C4-2B (cell line): Measurements from ENCODE around the gene DPM3.

Source experiments
- H3K27ac ChIP-seq: fragments of 450-650 bp; 2 replicates; pipeline ENCODE4 v1.5.1; 2017
- ZFX ChIP-seq: fragments of 450-650 bp; IDR thresholded peaks from 2 replicates; pipeline ENCODE4 v1.6.1; 2017
- TF ChIP-seq, protein P1 (sequence below): fragments of 450-650 bp; conservative IDR thresholded peaks from 2 replicates; pipeline ENCODE4 v1.5.1; 2017; ENCODE audit warnings: mild to moderate bottlenecking

The DPM3 gene

DNA sequence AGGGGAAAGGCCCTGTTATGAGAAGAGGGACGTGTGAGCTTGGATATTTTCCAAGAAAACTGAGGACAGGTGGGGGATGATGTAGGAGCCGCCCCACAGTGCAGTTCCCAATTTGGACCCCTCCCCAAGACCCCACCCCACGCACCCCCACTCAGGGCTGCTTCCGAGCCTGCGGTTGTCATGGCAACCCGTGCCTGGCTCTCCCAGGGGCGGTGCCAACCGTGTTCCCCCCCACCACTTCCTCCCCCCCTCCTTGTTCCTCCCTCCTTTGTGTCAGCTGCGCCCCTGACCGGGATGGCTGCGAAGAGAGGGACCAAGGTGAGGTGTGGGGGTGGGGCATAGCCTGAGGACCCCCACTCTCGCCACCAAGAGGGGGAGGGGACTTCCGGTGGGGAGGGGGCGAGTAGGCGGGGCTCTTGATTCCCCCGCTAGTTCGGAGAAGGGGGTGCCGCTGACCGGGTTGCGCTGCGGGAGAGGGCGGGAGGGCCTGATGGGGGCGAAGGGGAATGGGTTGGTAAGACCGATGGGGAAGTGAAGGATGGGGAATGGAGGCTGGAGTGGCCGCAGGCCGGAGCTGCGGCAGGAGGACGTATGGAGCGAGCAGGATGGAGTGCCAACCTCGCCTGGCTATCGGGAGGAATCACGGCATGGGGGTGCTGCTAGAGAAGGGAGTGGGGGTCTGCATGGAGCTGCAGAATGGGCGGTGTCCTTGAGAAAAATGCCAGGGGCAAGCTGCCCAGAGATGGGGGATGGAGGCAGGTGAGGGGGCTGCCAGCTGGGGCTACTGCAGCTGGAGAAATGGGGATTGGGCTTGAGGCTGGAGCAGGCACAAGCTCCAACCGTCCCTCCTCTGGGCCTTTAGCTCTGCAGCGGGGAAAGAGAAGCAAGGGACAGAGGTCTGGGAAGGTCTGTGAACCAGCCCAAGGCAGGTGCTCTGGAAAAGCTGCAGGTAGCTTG is 34.3 kb upstream of the DPM3 start:
- no peak for TF ChIP-seq ZFX
- TF ChIP-seq, protein P1, sequence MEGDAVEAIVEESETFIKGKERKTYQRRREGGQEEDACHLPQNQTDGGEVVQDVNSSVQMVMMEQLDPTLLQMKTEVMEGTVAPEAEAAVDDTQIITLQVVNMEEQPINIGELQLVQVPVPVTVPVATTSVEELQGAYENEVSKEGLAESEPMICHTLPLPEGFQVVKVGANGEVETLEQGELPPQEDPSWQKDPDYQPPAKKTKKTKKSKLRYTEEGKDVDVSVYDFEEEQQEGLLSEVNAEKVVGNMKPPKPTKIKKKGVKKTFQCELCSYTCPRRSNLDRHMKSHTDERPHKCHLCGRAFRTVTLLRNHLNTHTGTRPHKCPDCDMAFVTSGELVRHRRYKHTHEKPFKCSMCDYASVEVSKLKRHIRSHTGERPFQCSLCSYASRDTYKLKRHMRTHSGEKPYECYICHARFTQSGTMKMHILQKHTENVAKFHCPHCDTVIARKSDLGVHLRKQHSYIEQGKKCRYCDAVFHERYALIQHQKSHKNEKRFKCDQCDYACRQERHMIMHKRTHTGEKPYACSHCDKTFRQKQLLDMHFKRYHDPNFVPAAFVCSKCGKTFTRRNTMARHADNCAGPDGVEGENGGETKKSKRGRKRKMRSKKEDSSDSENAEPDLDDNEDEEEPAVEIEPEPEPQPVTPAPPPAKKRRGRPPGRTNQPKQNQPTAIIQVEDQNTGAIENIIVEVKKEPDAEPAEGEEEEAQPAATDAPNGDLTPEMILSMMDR = no peak
- H3K27ac ChIP-seq = peak overlapping the region; percentile 94

DNA sequence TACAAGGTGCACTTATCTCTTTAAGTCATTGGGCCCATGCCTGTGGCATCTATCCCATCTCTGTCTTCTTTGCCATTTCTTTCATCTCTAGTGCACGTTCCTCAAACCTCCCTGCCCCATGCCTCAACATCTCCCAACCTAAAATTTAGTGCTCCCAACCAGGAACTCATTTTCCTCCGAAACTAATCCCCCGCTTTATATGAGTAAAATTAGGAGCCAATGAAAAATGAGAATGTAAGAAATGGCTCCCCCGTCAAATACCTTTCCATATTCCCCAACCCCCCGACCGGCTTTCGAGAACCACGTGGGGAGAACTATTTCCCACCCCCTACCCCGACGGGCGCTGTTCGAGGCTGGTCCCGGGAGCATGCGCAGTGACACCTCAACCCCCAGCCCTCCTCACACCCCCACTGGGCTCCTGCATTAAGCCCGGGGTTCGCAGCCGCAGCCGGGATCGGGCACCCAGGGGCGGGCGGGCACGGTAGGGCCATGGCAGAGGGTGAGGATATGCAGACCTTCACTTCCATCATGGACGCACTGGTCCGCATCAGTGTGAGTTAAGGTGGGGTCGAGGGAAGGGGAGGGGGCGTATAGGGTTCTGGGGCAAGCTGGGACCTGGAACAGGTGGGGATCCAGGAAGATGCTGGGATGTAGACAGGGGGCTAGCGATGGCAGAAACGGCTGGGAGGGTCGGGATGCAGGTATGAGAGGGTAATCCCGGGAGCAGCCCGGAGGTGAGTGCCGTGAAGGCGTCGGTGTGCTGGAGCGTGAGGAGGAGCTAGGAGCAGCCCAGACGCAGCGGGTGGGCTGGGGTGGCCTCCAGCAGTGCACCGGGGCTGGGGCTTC is 33.4 kb upstream of the DPM3 start, which contains the start of gene TRIM46:
TSS of gene TRIM46 (plus strand) at position 372 of the 846 bp plus-strand sequence. CDS start at position 490, 118 bp downstream.
- peak within 1 kb of the TSS; percentile 90 for H3K27ac ChIP-seq
- TF ChIP-seq ZFX = no peak
- TF ChIP-seq, protein P1 = no peak; the same call in none of the 2 replicates

DNA sequence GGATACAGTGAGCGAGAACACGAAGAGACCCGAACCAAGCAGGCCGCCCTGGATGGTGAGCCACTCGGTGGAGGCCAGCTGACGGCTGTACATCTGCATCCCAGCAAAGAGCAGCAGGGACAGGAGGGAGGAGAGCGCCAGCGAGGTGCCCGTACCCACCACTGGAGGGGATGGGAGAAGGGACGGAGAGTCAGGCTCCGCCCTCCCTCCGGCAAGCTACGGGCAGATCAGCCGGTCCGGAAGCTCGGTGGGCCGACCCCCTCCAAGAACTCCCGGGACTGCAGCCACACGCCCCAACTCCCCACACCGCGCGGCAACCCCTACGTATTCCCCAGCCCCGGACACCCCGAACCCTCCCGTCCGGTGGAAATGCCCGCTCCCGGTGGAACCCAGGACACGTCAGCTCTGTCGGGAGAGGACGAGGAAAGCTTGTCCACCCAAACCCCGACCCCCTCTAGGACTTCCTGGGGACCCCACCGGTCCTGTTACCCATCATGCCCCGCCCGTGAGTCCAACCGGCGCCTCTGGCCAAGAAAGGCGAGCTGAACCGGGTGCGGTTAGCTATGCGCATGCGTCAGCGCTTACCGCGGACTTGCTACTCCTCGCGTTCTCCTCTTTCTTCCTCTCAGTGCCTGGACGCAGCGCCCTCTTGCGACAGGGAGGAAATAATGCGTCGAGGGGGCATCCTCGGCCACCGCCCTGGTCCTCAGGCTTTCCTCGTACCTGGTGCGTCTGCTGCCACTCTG is 32.6 kb upstream of the DPM3 start, which contains the start of gene KRTCAP2:
TSS of gene KRTCAP2 (minus strand) at position 573 of the 746 bp plus-strand sequence. CDS start at position 493, 80 bp downstream.
- peak within 1 kb of the TSS; percentile 90 for H3K27ac ChIP-seq
- no peak for TF ChIP-seq ZFX
- TF ChIP-seq, protein P1 = peak; percentile 99

DNA sequence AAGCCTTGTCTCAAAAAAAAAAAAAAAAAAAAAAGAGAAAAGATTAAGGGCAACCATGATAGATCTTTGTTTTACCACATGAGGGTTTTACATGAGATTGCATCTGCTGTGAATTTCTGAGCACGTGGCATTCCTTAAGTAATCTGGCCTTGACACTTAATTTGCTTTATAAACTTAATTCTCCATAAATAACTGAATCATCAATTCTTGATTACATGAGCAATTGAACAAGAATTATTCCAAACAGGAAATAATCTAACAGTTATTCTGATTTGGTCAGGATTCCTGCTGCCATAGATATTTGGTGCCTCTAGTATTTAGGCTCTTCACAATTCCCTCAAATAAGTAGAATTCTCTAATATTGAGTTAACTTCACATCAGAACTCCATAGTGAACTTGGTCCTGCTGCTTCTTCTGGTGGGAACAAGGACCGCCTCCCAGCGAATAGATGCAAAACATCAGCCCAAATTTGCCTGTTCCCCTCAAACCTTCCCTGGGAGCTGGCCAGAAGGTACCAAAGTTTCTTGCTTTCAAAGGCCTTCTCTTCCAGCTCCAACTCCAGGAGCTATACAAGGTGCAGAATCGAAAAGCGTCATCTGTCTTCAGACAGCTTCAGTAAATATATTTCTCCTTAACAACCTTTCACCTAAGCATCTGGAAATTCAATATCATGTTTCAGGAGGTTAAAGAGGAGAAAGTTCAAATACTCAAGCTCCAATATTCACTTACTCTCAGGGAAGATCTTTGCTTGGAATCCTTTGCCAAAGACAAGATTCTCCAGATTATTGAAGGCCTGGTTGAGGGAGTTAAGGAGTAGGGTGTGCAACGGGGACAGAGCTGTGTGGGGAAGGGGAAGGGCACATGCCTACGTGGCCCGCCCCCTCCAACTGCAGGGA is 31.8 kb upstream of the DPM3 start:
- no peak for TF ChIP-seq ZFX
- TF ChIP-seq, protein P1 = no peak
- peak overlapping the region; percentile 90 for H3K27ac ChIP-seq

DNA sequence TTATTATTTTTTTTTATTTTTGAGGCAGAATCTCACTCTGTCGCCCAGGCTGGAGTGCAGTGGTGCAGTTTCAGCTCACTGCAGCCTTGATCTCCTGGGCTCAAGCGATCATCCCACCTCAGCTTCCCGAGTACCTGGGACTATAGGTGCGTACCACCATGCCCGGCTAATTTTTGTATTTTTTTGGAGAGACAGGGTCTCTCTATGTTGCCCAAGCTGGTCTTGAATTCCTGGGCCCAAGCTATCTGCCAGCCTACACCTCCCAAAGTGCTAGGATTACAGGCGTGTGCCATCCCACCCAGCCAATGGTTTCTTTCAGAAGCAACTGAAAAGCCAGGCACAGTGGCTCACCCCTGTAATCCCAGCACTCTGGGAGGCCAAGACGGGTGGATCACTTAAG is 30.5 kb upstream of the DPM3 start:
- H3K27ac ChIP-seq = no peak overlapping the region
- TF ChIP-seq ZFX = no peak
- TF ChIP-seq, protein P1 = no peak

DNA sequence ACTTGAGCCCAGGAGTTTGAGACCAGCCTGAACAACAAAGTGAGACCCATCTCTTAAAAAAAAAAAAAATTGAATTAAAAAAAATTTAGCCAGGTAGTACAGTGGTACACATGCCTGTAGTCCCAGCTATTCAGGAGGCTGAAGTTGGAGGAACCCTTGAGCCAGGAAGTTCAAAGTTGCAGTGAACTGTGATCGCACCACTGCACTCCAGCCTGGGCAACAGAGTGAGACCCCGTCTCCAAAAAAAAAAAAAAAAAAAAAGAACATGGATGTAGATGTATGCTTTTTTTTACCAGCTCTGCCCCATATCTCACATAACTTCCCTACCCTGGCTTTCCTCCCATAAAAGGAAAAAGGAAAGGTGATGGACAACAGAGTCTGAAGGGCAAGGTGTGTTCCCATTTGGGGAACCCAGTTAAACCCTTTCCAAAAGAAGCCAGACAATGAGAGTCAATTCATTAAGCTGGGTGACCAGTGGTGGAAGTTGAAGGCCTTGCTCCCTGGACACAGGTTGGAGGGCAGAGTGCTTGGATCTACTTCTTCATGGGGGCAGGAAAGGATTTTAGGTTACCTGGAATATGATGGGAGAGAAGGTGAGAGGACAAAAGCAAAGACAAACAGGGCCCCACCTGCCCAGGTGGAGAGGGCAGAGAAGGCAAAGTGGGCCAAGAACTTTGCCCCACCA is 29.9 kb upstream of the DPM3 start:
- no peak overlapping the region for H3K27ac ChIP-seq
- TF ChIP-seq ZFX = no peak
- TF ChIP-seq, protein P1 = no peak
